Measurements from ENCODE around the gene ZNF439.

DNA sequence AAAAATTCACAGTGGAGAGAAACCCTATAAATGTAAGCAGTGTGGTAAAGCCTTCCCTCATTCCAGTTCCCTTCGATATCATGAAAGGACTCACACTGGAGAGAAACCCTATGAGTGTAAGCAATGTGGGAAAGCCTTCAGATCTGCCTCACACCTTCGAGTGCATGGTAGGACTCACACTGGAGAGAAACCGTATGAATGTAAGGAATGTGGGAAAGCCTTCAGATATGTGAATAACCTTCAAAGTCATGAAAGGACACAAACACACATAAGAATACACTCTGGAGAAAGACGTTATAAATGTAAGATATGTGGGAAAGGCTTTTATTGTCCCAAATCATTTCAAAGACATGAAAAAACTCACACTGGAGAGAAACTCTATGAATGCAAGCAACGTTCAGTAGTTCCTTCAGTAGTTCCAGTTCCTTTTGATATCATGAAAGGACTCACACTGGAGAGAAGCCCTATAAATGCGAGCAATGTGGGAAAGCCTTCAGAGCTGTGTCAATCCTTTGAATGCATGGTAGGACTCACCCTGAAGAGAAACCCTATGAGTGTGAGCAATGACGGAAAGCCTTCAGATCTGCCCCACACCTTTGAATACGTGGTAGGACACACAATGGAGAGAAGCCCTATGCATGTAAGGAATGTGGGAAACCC is 16.1 kb upstream of the ZNF439 start:
- TF ChIP-seq TCF7 (IDR thresholded peaks at IDR 0.05; ENCODE audit: low read depth): no peak
- TF ChIP-seq, protein P1, sequence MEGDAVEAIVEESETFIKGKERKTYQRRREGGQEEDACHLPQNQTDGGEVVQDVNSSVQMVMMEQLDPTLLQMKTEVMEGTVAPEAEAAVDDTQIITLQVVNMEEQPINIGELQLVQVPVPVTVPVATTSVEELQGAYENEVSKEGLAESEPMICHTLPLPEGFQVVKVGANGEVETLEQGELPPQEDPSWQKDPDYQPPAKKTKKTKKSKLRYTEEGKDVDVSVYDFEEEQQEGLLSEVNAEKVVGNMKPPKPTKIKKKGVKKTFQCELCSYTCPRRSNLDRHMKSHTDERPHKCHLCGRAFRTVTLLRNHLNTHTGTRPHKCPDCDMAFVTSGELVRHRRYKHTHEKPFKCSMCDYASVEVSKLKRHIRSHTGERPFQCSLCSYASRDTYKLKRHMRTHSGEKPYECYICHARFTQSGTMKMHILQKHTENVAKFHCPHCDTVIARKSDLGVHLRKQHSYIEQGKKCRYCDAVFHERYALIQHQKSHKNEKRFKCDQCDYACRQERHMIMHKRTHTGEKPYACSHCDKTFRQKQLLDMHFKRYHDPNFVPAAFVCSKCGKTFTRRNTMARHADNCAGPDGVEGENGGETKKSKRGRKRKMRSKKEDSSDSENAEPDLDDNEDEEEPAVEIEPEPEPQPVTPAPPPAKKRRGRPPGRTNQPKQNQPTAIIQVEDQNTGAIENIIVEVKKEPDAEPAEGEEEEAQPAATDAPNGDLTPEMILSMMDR (CRISPR knock-in tag; IDR thresholded peaks at IDR 0.05): no peak
- TF ChIP-seq SIX1 (CRISPR knock-in tag; IDR thresholded peaks at IDR 0.05; ENCODE audit: borderline replicate concordance): no peak
- TF ChIP-seq RNF2 (conservative IDR thresholded peaks at IDR 0.05; ENCODE audit: low read depth): no peak
